ENCODE measurements around the gene PBX3.

GRCh38 chr9:125851979-125852378 is 104.8 kb downstream of the PBX3 start:
- TF ChIP-seq CTCF (conservative IDR thresholded peaks at IDR 0.05; ENCODE audit: low read depth, low read length) (no peak), EZH2 (IDR thresholded peaks at IDR 0.05; ENCODE audit: borderline replicate concordance, low read depth, low read length, poor library complexity, severe bottlenecking) (no peak)
